GM12878 (cell line): Measurements from ENCODE around the gene CILP2. TPM values are rescaled to one million over a fixed set of nuclear protein-coding genes. Genes with fewer than 3 reads are reported as not detected.

Experiments
- ATAC-seq: fragments of 200-7000 bp; cut with Tn5 transposase; 3 replicates; pipeline ENCODE4 v1.9.1; 2020; ENCODE audit warnings: mild to moderate bottlenecking, moderate library complexity
- BruUV-seq: library from RNA; stranded (reverse); fragments of 400-500 nt; replicated peaks from 2 replicates; lab custom pipeline; 2021; lab: Mats Ljungman, UMichigan
- CTCF ChIA-PET: fragments of 300-600 bp; sonication (Branson Sonifier 250); formaldehyde crosslinking; extraction: SDS; loops from one replicate; lab custom pipeline; 2021; ENCODE audit warnings: inconsistent platforms; lab: Yijun Ruan, JAX
- POLR2A ChIA-PET: fragments of 350-600 bp; formaldehyde crosslinking; extraction: SDS; loops from one replicate; lab custom pipeline; 2021; ENCODE audit warnings: inconsistent platforms; lab: Charles Lee
- RAD21 ChIA-PET: fragments of 300-600 bp; sonication (Branson Sonifier 250); formaldehyde crosslinking; loops from one replicate; lab custom pipeline; 2023; ENCODE audit warnings: antibody characterized with exemption; ENCODE audit not compliant: unreplicated experiment; lab: Charles Lee
- SMC1A ChIA-PET: fragments of 300-600 bp; sonication (Branson Sonifier 250); formaldehyde crosslinking; loops from one replicate; lab custom pipeline; 2023; ENCODE audit not compliant: unreplicated experiment, uncharacterized antibody; lab: Charles Lee
- DNase-seq: peaks from one replicate; pipeline ENCODE4 v3.0.0-alpha.2; 2011; ENCODE audit warnings: low read depth, low spot score
- FAIRE-seq: peaks from 3 replicates; lab custom pipeline; 2011; peaks lifted over from hg19 to GRCh38; lab: Jason Lieb, UNC
- H2AFZ ChIP-seq: 2 replicates; pipeline ENCODE4 v1.6.0; 2011; ENCODE audit warnings: low read depth, low read length, control low read depth; ENCODE audit not compliant: control insufficient read depth
- H3K27ac ChIP-seq: 2 replicates; pipeline ENCODE4 v1.5.1; 2011; ENCODE audit warnings: control low read depth; ENCODE audit not compliant: control insufficient read depth, insufficient read depth
- H3K27me3 ChIP-seq, 2 experiments: replicated peaks in 1 of 2; 2 replicates each; pipeline versions ENCODE4 v1.6.0 to v1.6.1; 2011; ENCODE audit warnings: low read length in 1 of 2; ENCODE audit not compliant: control insufficient read depth in 2 of 2, insufficient read depth in 2 of 2
- H3K36me3 ChIP-seq, 2 experiments: 2 replicates each; pipeline ENCODE4 v1.5.1; 2011; ENCODE audit warnings: low read length in 1 of 2; ENCODE audit not compliant: control insufficient read depth in 2 of 2, insufficient read depth in 2 of 2
- H3K4me1 ChIP-seq: 2 replicates; pipeline ENCODE4 v1.6.1; 2011; ENCODE audit warnings: mild to moderate bottlenecking, low read length, moderate library complexity, mixed read lengths; ENCODE audit not compliant: control insufficient read depth, insufficient read depth
- H3K4me2 ChIP-seq: 2 replicates; pipeline ENCODE4 v1.6.0; 2011; ENCODE audit warnings: control low read depth; ENCODE audit not compliant: control insufficient read depth, insufficient read depth
- H3K4me3 ChIP-seq: fragments of 200-600 bp; sonication (generic); 2 replicates; pipeline ENCODE4 v1.5.1; 2016
- H3K79me2 ChIP-seq: 2 replicates; pipeline ENCODE4 v1.6.0; 2011; ENCODE audit warnings: low read length; ENCODE audit not compliant: control insufficient read depth, insufficient read depth
- H3K9ac ChIP-seq: 2 replicates; pipeline ENCODE4 v1.8.0; 2011; ENCODE audit warnings: low read length, control low read depth, mixed read lengths; ENCODE audit not compliant: control insufficient read depth, insufficient read depth
- H3K9me3 ChIP-seq: replicated peaks from 3 replicates; pipeline ENCODE4 v1.5.1; 2011; ENCODE audit warnings: mild to moderate bottlenecking, low read length; ENCODE audit not compliant: control insufficient read depth, insufficient read depth
- H4K20me1 ChIP-seq: 2 replicates; pipeline ENCODE4 v1.6.0; 2011; ENCODE audit not compliant: control insufficient read depth, insufficient read depth
- CREB1 ChIP-seq: IDR thresholded peaks from 2 replicates; pipeline ENCODE4 v1.6.1; 2012; ENCODE audit warnings: low read depth, mild to moderate bottlenecking, inconsistent platforms
- EP300 ChIP-seq, 2 experiments: fragments of 150-350 bp in 1 of 2; IDR thresholded peaks; 2 replicates each; pipeline ENCODE4 v1.6.1; 2011 to 2012; ENCODE audit warnings: low read depth in 2 of 2, low read length in 2 of 2, borderline replicate concordance in 1 of 2, improper control_type of control experiment in 1 of 2, inconsistent platforms in 1 of 2; ENCODE audit not compliant: control insufficient read depth in 1 of 2
- MTA2 ChIP-seq: fragments of 450-650 bp; IDR thresholded peaks from 2 replicates; pipeline ENCODE4 v1.6.1; 2016; ENCODE audit warnings: low read depth, mild to moderate bottlenecking, moderate library complexity
- POLR2A ChIP-seq: IDR thresholded peaks from 2 replicates; pipeline ENCODE4 v1.6.1; 2011; ENCODE audit warnings: low read depth, mild to moderate bottlenecking, low read length
- RB1 ChIP-seq: fragments of 450-650 bp; formaldehyde crosslinking; IDR thresholded peaks from 2 replicates; pipeline ENCODE4 v1.6.1; 2017; ENCODE audit warnings: mild to moderate bottlenecking, borderline replicate concordance
- SMARCA5 ChIP-seq: fragments of 450-650 bp; IDR thresholded peaks from 2 replicates; pipeline ENCODE4 v1.6.1; 2017; ENCODE audit warnings: mild to moderate bottlenecking
- ZNF384 ChIP-seq: IDR thresholded peaks from 2 replicates; pipeline ENCODE4 v1.6.1; 2012; ENCODE audit warnings: low read depth, mild to moderate bottlenecking, low read length, improper control_type of control experiment, borderline replicate concordance
- WGBS: methylation state at CpG from one replicate; pipeline ENCODE4 v1.1.6; 2016; ENCODE audit warnings: low lambda C conversion rate; ENCODE audit not compliant: insufficient replicate concordance, insufficient coverage; ENCODE audit errors: missing lambda C conversion rate; 5-methylcytosine and 5-hydroxymethylcytosine counted together
- in situ Hi-C: fragments of 300-500 bp; cut with MboI; formaldehyde crosslinking; loops from 9 replicates; pipeline ENCODE4 v1.14.3; 2018; ENCODE audit warnings: mixed read lengths
- intact Hi-C: fragments of 100-400 bp; cut with micrococcal nuclease; formaldehyde crosslinking; loops from one replicate; pipeline ENCODE4 v1.14.2; 2022; ENCODE audit not compliant: unreplicated experiment
- polyA plus RNA-seq, 11 experiments: library from polyadenylated mRNA; depleted of rRNA in 4 of 11; unstranded in 6 of 11; stranded (reverse) in 5 of 11; fragments of >200 nt; fragmentation: Nextera tagmentation in 4 of 11; fragmentation: Illumina TruSeq in 1 of 11; extraction: Ambion mirVana in 4 of 11; extraction: Trizol in 1 of 11; gene quantifications; 1 replicate in 1 of 11; 2 replicates in 10 of 11; pipeline versions ENCODE4 v1.2.1 to v1.2.3, GENCODE V29; 2011 to 2016; ENCODE audit warnings: inconsistent platforms in 2 of 11, missing spikeins in 2 of 11, low read depth in 1 of 11
- total RNA-seq, 4 experiments: library from RNA; depleted of rRNA in 3 of 4; stranded (reverse); fragments of >200 nt in 3 of 4; fragmentation: Illumina TruSeq in 1 of 4; extraction: Trizol in 1 of 4; gene quantifications; 2 replicates each; pipeline versions ENCODE4 v1.2.1 to v1.2.3, GENCODE V29; 2013 to 2021
- TF ChIP-seq, protein P1 (sequence below): fragments of 450-650 bp; IDR thresholded peaks from 2 replicates; pipeline ENCODE4 v1.6.1; 2017; ENCODE audit warnings: borderline replicate concordance
- TF ChIP-seq, protein P2 (sequence below): IDR thresholded peaks from 2 replicates; pipeline ENCODE4 v1.6.1; 2011; ENCODE audit warnings: mild to moderate bottlenecking, low read depth, low read length, moderate library complexity; ENCODE audit not compliant: insufficient replicate concordance
- TF ChIP-seq, protein P3 (sequence below): fragments of 450-650 bp; conservative IDR thresholded peaks from 2 replicates; pipeline ENCODE4 v1.6.1; 2017; ENCODE audit warnings: mild to moderate bottlenecking, moderate library complexity
- TF ChIP-seq, protein P4 (sequence below): fragments of 450-650 bp; formaldehyde crosslinking; IDR thresholded peaks from 2 replicates; pipeline ENCODE4 v1.5.0; 2022; ENCODE audit warnings: mild to moderate bottlenecking, missing genetic modification characterization
- TF ChIP-seq, protein P5 (sequence below): fragments of 450-650 bp; IDR thresholded peaks from 2 replicates; pipeline ENCODE4 v1.6.1; 2017; ENCODE audit warnings: mild to moderate bottlenecking, moderate library complexity

CILP2 gene
- total and polyA plus RNA-seq, 10 of the 15 experiments (the other 5 are each of a cell fraction or from before 2014, with no cell fraction given), result 0.05 to 0.08 (median 0.06) TPM; not detected in 6

DNA sequence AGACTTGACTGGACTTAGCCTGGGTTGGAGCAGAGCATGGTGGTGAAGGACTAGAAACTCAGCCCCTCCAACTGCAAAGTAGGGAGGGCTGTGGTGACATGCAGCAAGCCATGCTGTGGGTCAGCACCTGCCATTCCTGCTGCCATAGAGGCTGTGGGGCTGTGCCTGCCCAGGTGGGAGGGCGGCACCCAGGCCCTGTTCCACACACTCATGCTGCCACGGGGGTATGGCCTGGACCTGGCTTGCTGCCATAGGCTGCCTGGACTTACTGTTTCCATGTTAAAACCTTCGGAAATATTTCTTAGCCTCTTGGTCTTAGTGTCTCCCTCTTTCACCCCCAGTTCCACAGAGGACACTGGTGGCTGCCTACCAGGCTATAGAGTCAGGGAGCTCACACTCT lies 29.3 kb downstream of the CILP2 start:
- TF ChIP-seq, protein P1, sequence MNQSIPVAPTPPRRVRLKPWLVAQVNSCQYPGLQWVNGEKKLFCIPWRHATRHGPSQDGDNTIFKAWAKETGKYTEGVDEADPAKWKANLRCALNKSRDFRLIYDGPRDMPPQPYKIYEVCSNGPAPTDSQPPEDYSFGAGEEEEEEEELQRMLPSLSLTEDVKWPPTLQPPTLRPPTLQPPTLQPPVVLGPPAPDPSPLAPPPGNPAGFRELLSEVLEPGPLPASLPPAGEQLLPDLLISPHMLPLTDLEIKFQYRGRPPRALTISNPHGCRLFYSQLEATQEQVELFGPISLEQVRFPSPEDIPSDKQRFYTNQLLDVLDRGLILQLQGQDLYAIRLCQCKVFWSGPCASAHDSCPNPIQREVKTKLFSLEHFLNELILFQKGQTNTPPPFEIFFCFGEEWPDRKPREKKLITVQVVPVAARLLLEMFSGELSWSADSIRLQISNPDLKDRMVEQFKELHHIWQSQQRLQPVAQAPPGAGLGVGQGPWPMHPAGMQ, result no peak
- TF ChIP-seq MTA2, result no peak
- TF ChIP-seq RB1, result no peak
- no peak for TF ChIP-seq POLR2A
- TF ChIP-seq, protein P2, sequence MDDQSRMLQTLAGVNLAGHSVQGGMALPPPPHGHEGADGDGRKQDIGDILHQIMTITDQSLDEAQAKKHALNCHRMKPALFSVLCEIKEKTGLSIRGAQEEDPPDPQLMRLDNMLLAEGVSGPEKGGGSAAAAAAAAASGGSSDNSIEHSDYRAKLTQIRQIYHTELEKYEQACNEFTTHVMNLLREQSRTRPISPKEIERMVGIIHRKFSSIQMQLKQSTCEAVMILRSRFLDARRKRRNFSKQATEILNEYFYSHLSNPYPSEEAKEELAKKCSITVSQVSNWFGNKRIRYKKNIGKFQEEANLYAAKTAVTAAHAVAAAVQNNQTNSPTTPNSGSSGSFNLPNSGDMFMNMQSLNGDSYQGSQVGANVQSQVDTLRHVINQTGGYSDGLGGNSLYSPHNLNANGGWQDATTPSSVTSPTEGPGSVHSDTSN, result no peak
- TF ChIP-seq ZNF384, result no peak
- TF ChIP-seq SMARCA5, result no peak
- TF ChIP-seq, protein P3, sequence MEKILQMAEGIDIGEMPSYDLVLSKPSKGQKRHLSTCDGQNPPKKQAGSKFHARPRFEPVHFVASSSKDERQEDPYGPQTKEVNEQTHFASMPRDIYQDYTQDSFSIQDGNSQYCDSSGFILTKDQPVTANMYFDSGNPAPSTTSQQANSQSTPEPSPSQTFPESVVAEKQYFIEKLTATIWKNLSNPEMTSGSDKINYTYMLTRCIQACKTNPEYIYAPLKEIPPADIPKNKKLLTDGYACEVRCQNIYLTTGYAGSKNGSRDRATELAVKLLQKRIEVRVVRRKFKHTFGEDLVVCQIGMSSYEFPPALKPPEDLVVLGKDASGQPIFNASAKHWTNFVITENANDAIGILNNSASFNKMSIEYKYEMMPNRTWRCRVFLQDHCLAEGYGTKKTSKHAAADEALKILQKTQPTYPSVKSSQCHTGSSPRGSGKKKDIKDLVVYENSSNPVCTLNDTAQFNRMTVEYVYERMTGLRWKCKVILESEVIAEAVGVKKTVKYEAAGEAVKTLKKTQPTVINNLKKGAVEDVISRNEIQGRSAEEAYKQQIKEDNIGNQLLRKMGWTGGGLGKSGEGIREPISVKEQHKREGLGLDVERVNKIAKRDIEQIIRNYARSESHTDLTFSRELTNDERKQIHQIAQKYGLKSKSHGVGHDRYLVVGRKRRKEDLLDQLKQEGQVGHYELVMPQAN, result no peak
- TF ChIP-seq, protein P4, sequence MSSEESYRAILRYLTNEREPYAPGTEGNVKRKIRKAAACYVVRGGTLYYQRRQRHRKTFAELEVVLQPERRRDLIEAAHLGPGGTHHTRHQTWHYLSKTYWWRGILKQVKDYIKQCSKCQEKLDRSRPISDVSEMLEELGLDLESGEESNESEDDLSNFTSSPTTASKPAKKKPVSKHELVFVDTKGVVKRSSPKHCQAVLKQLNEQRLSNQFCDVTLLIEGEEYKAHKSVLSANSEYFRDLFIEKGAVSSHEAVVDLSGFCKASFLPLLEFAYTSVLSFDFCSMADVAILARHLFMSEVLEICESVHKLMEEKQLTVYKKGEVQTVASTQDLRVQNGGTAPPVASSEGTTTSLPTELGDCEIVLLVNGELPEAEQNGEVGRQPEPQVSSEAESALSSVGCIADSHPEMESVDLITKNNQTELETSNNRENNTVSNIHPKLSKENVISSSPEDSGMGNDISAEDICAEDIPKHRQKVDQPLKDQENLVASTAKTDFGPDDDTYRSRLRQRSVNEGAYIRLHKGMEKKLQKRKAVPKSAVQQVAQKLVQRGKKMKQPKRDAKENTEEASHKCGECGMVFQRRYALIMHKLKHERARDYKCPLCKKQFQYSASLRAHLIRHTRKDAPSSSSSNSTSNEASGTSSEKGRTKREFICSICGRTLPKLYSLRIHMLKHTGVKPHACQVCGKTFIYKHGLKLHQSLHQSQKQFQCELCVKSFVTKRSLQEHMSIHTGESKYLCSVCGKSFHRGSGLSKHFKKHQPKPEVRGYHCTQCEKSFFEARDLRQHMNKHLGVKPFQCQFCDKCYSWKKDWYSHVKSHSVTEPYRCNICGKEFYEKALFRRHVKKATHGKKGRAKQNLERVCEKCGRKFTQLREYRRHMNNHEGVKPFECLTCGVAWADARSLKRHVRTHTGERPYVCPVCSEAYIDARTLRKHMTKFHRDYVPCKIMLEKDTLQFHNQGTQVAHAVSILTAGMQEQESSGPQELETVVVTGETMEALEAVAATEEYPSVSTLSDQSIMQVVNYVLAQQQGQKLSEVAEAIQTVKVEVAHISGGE (CRISPR knock-in tag), result no peak
- TF ChIP-seq CREB1, result no peak
- TF ChIP-seq, protein P5, sequence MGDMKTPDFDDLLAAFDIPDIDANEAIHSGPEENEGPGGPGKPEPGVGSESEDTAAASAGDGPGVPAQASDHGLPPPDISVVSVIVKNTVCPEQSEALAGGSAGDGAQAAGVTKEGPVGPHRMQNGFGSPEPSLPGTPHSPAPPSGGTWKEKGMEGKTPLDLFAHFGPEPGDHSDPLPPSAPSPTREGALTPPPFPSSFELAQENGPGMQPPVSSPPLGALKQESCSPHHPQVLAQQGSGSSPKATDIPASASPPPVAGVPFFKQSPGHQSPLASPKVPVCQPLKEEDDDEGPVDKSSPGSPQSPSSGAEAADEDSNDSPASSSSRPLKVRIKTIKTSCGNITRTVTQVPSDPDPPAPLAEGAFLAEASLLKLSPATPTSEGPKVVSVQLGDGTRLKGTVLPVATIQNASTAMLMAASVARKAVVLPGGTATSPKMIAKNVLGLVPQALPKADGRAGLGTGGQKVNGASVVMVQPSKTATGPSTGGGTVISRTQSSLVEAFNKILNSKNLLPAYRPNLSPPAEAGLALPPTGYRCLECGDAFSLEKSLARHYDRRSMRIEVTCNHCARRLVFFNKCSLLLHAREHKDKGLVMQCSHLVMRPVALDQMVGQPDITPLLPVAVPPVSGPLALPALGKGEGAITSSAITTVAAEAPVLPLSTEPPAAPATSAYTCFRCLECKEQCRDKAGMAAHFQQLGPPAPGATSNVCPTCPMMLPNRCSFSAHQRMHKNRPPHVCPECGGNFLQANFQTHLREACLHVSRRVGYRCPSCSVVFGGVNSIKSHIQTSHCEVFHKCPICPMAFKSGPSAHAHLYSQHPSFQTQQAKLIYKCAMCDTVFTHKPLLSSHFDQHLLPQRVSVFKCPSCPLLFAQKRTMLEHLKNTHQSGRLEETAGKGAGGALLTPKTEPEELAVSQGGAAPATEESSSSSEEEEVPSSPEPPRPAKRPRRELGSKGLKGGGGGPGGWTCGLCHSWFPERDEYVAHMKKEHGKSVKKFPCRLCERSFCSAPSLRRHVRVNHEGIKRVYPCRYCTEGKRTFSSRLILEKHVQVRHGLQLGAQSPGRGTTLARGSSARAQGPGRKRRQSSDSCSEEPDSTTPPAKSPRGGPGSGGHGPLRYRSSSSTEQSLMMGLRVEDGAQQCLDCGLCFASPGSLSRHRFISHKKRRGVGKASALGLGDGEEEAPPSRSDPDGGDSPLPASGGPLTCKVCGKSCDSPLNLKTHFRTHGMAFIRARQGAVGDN, result no peak
- no peak for TF ChIP-seq EP300 (IDR thresholded peaks at IDR 0.05; ENCODE audit: borderline replicate concordance in 1 of 2, control insufficient read depth in 1 of 2, low read depth in 2 of 2, low read length in 2 of 2)
- TF ChIP-seq, all 136 proteins: peak for 0
- intact Hi-C loops (no loop called here), in situ Hi-C loops (no loop called here)
- SMC1A ChIA-PET, result no interaction called here
- CTCF ChIA-PET, result interaction anchor here (1.3 to 2.1 kb wide), 2 partner anchors 9 to 14 kb away, joined by 3 to 19 read pairs; no protein-coding TSS in a partner anchor
- Histone ChIP-seq H3K4me1 (no peaks in the 10 kb centered on the region), H3K9me3 (no peaks in the 10 kb centered on the region; the same call in 2 of the 3 replicates), H3K27ac (no peak overlapping the region), H3K4me2 (no peak overlapping the region), H3K79me2 (no peaks in the 10 kb centered on the region), H2AFZ (no peak overlapping the region), H3K4me3 (no peak overlapping the region), H3K36me3 (peaks cover 4 to 12% of the 10 kb centered on the region in 2 experiments; a peak in 3 of 4 replicates), H3K9ac (no peak overlapping the region), H4K20me1 (no peaks in the 10 kb centered on the region), H3K27me3 (no peaks in the 10 kb centered on the region)
- BruUV-seq, result no TSS peak
- DNase-seq (no peak), ATAC-seq (no peak), FAIRE-seq (no peak)
- POLR2A ChIA-PET, result no interaction called here
- RAD21 ChIA-PET, result no interaction called here
- WGBS, result 100% methylated on average over 3 of the region's 3 CpGs
